Bone marrow (tissue), 2 donors: Measurements from ENCODE around the gene TRIM75.
A peak's percentile ranks its signal among the peaks of the same experiment; 100 is the strongest.
"Not testable (repeated sequence)": the region's sequence is repeated elsewhere in the genome, so short reads cannot be mapped to it uniquely, and the experiment has no call there.

ENCODE experiments used
- DNase-seq, 2 donors: peaks; one replicate each; lab custom pipeline; 2025; lab: John Stamatoyannopoulos, UW

TRIM75 gene

GRCh38 chr4:165077034-165077578 lies 23.4 kb downstream of the TRIM75 start:
- no peak for DNase-seq

- DNase-seq: no peak
These were observed 25.8 kb downstream of the TRIM75 start for GRCh38 chr4:165079476-165079875.

- not testable (repeated sequence) for DNase-seq
These were observed 31.1 kb downstream of the TRIM75 start for GRCh38 chr4:165084787-165085186.

GRCh38 chr4:165085946-165086345 lies 32.3 kb downstream of the TRIM75 start:
- DNase-seq: no peak

- no peak for DNase-seq
These were observed 34.7 kb downstream of the TRIM75 start for GRCh38 chr4:165088366-165088765.

- DNase-seq: not testable (repeated sequence)
These were observed 38.5 kb downstream of the TRIM75 start for GRCh38 chr4:165092187-165092586.

GRCh38 chr4:165094873-165095272 lies 41.2 kb downstream of the TRIM75 start:
- DNase-seq: no peak

- DNase-seq: no peak
These were observed 41.6 kb downstream of the TRIM75 start for GRCh38 chr4:165095291-165095690.

GRCh38 chr4:165096776-165097175 lies 43.1 kb downstream of the TRIM75 start:
- DNase-seq: peak in 1 of 2 donors; percentile 7

GRCh38 chr4:165101641-165102040 lies 48.0 kb downstream of the TRIM75 start:
- no peak for DNase-seq

- DNase-seq: no peak
These were observed 52.9 kb downstream of the TRIM75 start for GRCh38 chr4:165106518-165106917.
